H1 (cell line): Measurements from ENCODE around the gene DPEP1. TPM values are rescaled to one million over a fixed set of nuclear protein-coding genes. Genes with fewer than 3 reads are reported as not detected.

ENCODE experiments used
- CTCF ChIA-PET: fragments of 300-600 bp; sonication (Branson Sonifier 250); formaldehyde crosslinking; loops from one replicate; lab custom pipeline; 2021; ENCODE audit not compliant: partially characterized antibody; lab: Charles Lee
- POLR2A ChIA-PET: fragments of 300-600 bp; sonication (Branson Sonifier 250); formaldehyde crosslinking; loops from one replicate; lab custom pipeline; 2021; ENCODE audit warnings: inconsistent platforms; ENCODE audit not compliant: partially characterized antibody; lab: Charles Lee
- DNase-seq, 2 experiments: peaks; one replicate each; pipeline versions ENCODE4 v3.0.0 to v3.0.0-alpha.2; 2010 to 2022; ENCODE audit warnings: low spot score in 2 of 2, low read depth in 1 of 2, mixed read lengths in 1 of 2
- FAIRE-seq: peaks from 2 replicates; lab custom pipeline; 2011; peaks lifted over from hg19 to GRCh38; lab: Jason Lieb, UNC
- H2AFZ ChIP-seq: 2 replicates; pipeline ENCODE4 v1.8.1; 2012; ENCODE audit warnings: low read length, inconsistent platforms
- H2AK5ac ChIP-seq: 2 replicates; pipeline ENCODE4 v1.6.1; 2013; ENCODE audit warnings: low read depth, low read length
- H2BK120ac ChIP-seq: replicated peaks from 2 replicates; pipeline ENCODE3; 2013; ENCODE audit warnings: low read depth, low read length, inconsistent platforms
- H2BK12ac ChIP-seq: 2 replicates; pipeline ENCODE4 v1.6.1; 2013; ENCODE audit warnings: low read depth, low read length
- H2BK15ac ChIP-seq: 2 replicates; pipeline ENCODE4 v1.6.1; 2013; ENCODE audit warnings: low read length
- H2BK20ac ChIP-seq: 2 replicates; pipeline ENCODE4 v1.6.1; 2013; ENCODE audit warnings: low read length
- H2BK5ac ChIP-seq: 2 replicates; pipeline ENCODE4 v1.6.1; 2013; ENCODE audit warnings: low read depth, low read length
- H3K14ac ChIP-seq: 2 replicates; pipeline ENCODE4 v1.6.1; 2013; ENCODE audit warnings: inconsistent platforms; ENCODE audit not compliant: insufficient read length
- H3K18ac ChIP-seq: 2 replicates; pipeline ENCODE4 v1.6.1; 2013; ENCODE audit warnings: low read length; ENCODE audit errors: extremely low read depth
- H3K23ac ChIP-seq: 2 replicates; pipeline ENCODE4 v1.6.1; 2013; ENCODE audit warnings: inconsistent platforms; ENCODE audit not compliant: insufficient read length
- H3K23me2 ChIP-seq: 2 replicates; pipeline ENCODE4 v1.6.1; 2013; ENCODE audit warnings: low read depth, low read length
- H3K27ac ChIP-seq: 2 replicates; pipeline ENCODE4 v1.6.1; 2011; ENCODE audit warnings: low read depth, low read length, inconsistent platforms
- H3K27me3 ChIP-seq, 4 experiments: replicated peaks in 1 of 4; 1 replicate in 1 of 4; 2 replicates in 3 of 4; pipeline versions ENCODE4 v1.6.1 to v1.8.1; 2011 to 2013; ENCODE audit warnings: low read length in 3 of 4, mild to moderate bottlenecking in 3 of 4, inconsistent platforms in 2 of 4, mixed read lengths in 2 of 4, moderate library complexity in 1 of 4; ENCODE audit not compliant: control insufficient read depth in 3 of 4, insufficient read depth in 3 of 4; ENCODE audit errors: extremely low read depth in 1 of 4
- H3K36me3 ChIP-seq, 4 experiments: 2 replicates each; pipeline versions ENCODE4 v1.6.1 to v1.8.1; 2011 to 2013; ENCODE audit warnings: mild to moderate bottlenecking in 4 of 4, low read length in 3 of 4, moderate library complexity in 2 of 4, control low read depth in 1 of 4, inconsistent platforms in 1 of 4; ENCODE audit not compliant: insufficient read depth in 4 of 4, control insufficient read depth in 2 of 4
- H3K4ac ChIP-seq: replicated peaks from 2 replicates; pipeline ENCODE3; 2013; ENCODE audit warnings: low read length, low read depth, mixed read lengths, inconsistent platforms; ENCODE audit not compliant: insufficient read length
- H3K4me1 ChIP-seq, 4 experiments: replicated peaks in 1 of 4; 1 replicate in 1 of 4; 2 replicates in 3 of 4; pipeline versions ENCODE4 v1.6.1 to v1.8.1; 2011 to 2013; ENCODE audit warnings: low read length in 3 of 4, inconsistent platforms in 2 of 4, mixed read lengths in 1 of 4; ENCODE audit not compliant: insufficient read depth in 4 of 4, control insufficient read depth in 3 of 4
- H3K4me2 ChIP-seq, 2 experiments: 2 replicates each; pipeline versions ENCODE4 v1.6.1 to v1.8.1; 2011 to 2013; ENCODE audit warnings: low read depth in 2 of 2, low read length in 2 of 2, control low read depth in 1 of 2, inconsistent platforms in 1 of 2, mild to moderate bottlenecking in 1 of 2; ENCODE audit not compliant: insufficient read depth in 1 of 2
- H3K4me3 ChIP-seq, 4 experiments: fragments of 200-600, 300-600 bp in 1 of 4; sonication (generic), shearing (Covaris generic), sonication (Bioruptor Twin) in 1 of 4; 2 replicates each; pipeline versions ENCODE4 v1.5.1 to v1.8.1; 2011 to 2016; ENCODE audit warnings: low read length in 4 of 4, low read depth in 3 of 4, control low read depth in 2 of 4, inconsistent platforms in 2 of 4, mild to moderate bottlenecking in 2 of 4, mixed read lengths in 1 of 4, moderate library complexity in 1 of 4; ENCODE audit not compliant: insufficient read depth in 2 of 4; ENCODE audit errors: extremely low read depth in 1 of 4
- H3K56ac ChIP-seq: replicated peaks from 2 replicates; pipeline ENCODE3; 2013; ENCODE audit warnings: low read depth, mild to moderate bottlenecking, mixed read lengths, low read length, inconsistent platforms; ENCODE audit not compliant: insufficient read length
- H3K79me1 ChIP-seq: 2 replicates; pipeline ENCODE4 v1.6.1; 2013; ENCODE audit warnings: low read depth, low read length, control low read depth
- H3K79me2 ChIP-seq, 2 experiments: 2 replicates each; pipeline versions ENCODE4 v1.6.1 to v1.8.1; 2012 to 2013; ENCODE audit warnings: low read length in 2 of 2, mild to moderate bottlenecking in 2 of 2, inconsistent platforms in 1 of 2; ENCODE audit not compliant: insufficient read depth in 2 of 2, control insufficient read depth in 1 of 2
- H3K9ac ChIP-seq, 4 experiments: replicated peaks in 1 of 4; 1 replicate in 1 of 4; 2 replicates in 3 of 4; pipeline versions ENCODE4 v1.6.1 to v1.8.1; 2011 to 2013; ENCODE audit warnings: low read depth in 3 of 4, low read length in 3 of 4, control low read depth in 2 of 4, mild to moderate bottlenecking in 2 of 4, moderate library complexity in 2 of 4, inconsistent platforms in 1 of 4; ENCODE audit errors: extremely low read depth in 1 of 4
- H3K9me3 ChIP-seq, 2 experiments: 2 replicates each; pipeline versions ENCODE4 v1.6.1 to v1.8.1; 2012 to 2013; ENCODE audit warnings: mild to moderate bottlenecking in 2 of 2, moderate library complexity in 2 of 2, control low read depth in 1 of 2, inconsistent platforms in 1 of 2, low read depth in 1 of 2, low read length in 1 of 2, mixed read lengths in 1 of 2; ENCODE audit not compliant: insufficient read depth in 2 of 2
- H4K20me1 ChIP-seq, 2 experiments: replicated peaks in 1 of 2; 2 replicates each; pipeline versions ENCODE3 to v1.8.1; 2011 to 2013; ENCODE audit warnings: inconsistent platforms in 2 of 2, low read length in 2 of 2, mild to moderate bottlenecking in 1 of 2; ENCODE audit not compliant: insufficient read depth in 2 of 2, control insufficient read depth in 1 of 2
- H4K5ac ChIP-seq: 2 replicates; pipeline ENCODE4 v1.6.1; 2013; ENCODE audit warnings: low read length, low read depth, mixed read lengths, inconsistent platforms; ENCODE audit not compliant: insufficient read length
- H4K8ac ChIP-seq: 2 replicates; pipeline ENCODE4 v1.8.0; 2013; ENCODE audit warnings: mild to moderate bottlenecking, moderate library complexity, low read length, inconsistent platforms; ENCODE audit not compliant: insufficient read depth; ENCODE audit errors: extremely low read depth
- H4K91ac ChIP-seq: replicated peaks from 2 replicates; pipeline ENCODE3; 2013; ENCODE audit warnings: low read length, mixed read lengths, inconsistent platforms; ENCODE audit not compliant: insufficient read length
- BCL11A ChIP-seq, 2 experiments: IDR thresholded peaks; one replicate each; pipeline ENCODE4 v1.6.1; 2011; ENCODE audit warnings: low read depth in 2 of 2, low read length in 2 of 2, mild to moderate bottlenecking in 2 of 2
- CBX5 ChIP-seq: fragments of 300-800, 300-1000 bp; sonication (generic); IDR thresholded peaks from 2 replicates; pipeline ENCODE4 v1.7.1; 2016; ENCODE audit warnings: antibody characterized with exemption, low read length, low read depth
- CEBPB ChIP-seq: IDR thresholded peaks from 2 replicates; pipeline ENCODE4 v1.6.1; 2012; ENCODE audit warnings: low read depth, low read length
- CHD1 ChIP-seq: IDR thresholded peaks from 2 replicates; pipeline ENCODE4 v1.6.1; 2012; ENCODE audit warnings: low read depth, low read length, improper control_type of control experiment
- EP300 ChIP-seq, 2 experiments: IDR thresholded peaks; 1 replicate in 1 of 2; 2 replicates in 1 of 2; pipeline ENCODE4 v1.6.1; 2011 to 2012; ENCODE audit warnings: low read depth in 2 of 2, low read length in 2 of 2, mild to moderate bottlenecking in 2 of 2, borderline replicate concordance in 1 of 2, inconsistent platforms in 1 of 2, moderate library complexity in 1 of 2
- RXRA ChIP-seq: IDR thresholded peaks from 2 replicates; pipeline ENCODE4 v1.6.1; 2011; ENCODE audit warnings: low read depth, mild to moderate bottlenecking, low read length, moderate library complexity; ENCODE audit not compliant: insufficient read depth
- SIRT6 ChIP-seq: IDR thresholded peaks from one replicate; pipeline ENCODE4 v1.7.1; 2012; ENCODE audit warnings: low read length, inconsistent platforms
- SP4 ChIP-seq: IDR thresholded peaks from 2 replicates; pipeline ENCODE4 v1.6.1; 2012; ENCODE audit warnings: low read length, inconsistent platforms
- WGBS, 2 experiments: shearing (Covaris generic) in 1 of 2; methylation state at CpG; one replicate each; pipeline versions ENCODE4 v1.1.6 to v1.1.7; 2013 to 2015; ENCODE audit warnings: low lambda C conversion rate in 2 of 2, mixed read lengths in 2 of 2, inconsistent platforms in 1 of 2, low coverage in 1 of 2, missing lambda C conversion rate in 1 of 2; ENCODE audit not compliant: insufficient replicate concordance in 2 of 2, insufficient coverage in 1 of 2, insufficient read length in 1 of 2; ENCODE audit errors: extremely low coverage in 1 of 2, missing lambda C conversion rate in 1 of 2; 5-methylcytosine and 5-hydroxymethylcytosine counted together
- polyA plus RNA-seq, 7 experiments: library from polyadenylated mRNA; depleted of rRNA in 3 of 7; stranded (reverse) in 5 of 7; unstranded in 2 of 7; fragments of >200 nt in 5 of 7; fragments of 200-250 nt in 2 of 7; gene quantifications; 1 replicate in 5 of 7; 2 replicates in 1 of 7; 4 replicates in 1 of 7; pipeline versions ENCODE4 v1.2.1 to v1.2.3, GENCODE V29; 2011 to 2013; ENCODE audit warnings: missing spikeins in 2 of 7, mixed read lengths in 2 of 7
- total RNA-seq: library from RNA; stranded (reverse); fragmentation: NEBNext Ultra II Directional; extraction: Animal tissue kit (Norgen Biotek cat#: 25700); gene quantifications from 2 replicates; pipeline ENCODE4 v1.2.1, GENCODE V29; 2021
- TF ChIP-seq, protein P1 (sequence below): IDR thresholded peaks from 2 replicates; pipeline ENCODE4 v1.6.1; 2012; ENCODE audit warnings: inconsistent platforms
- TF ChIP-seq, protein P2 (sequence below), 3 experiments: IDR thresholded peaks; 1 replicate in 2 of 3; 2 replicates in 1 of 3; pipeline versions ENCODE4 v1.5.1 to v1.6.1; 2011; ENCODE audit warnings: low read length in 3 of 3, mild to moderate bottlenecking in 3 of 3, inconsistent platforms in 2 of 3, low read depth in 1 of 3, moderate library complexity in 1 of 3; ENCODE audit not compliant: insufficient read depth in 1 of 3; ENCODE audit errors: control extremely low read depth in 1 of 3
- TF ChIP-seq, protein P3 (sequence below): IDR thresholded peaks from 2 replicates; pipeline ENCODE4 v1.6.1; 2012; ENCODE audit warnings: inconsistent platforms

The DPEP1 gene
- total and polyA plus RNA-seq, 2 of the 8 experiments (the other 6 are each of a cell fraction or from before 2014, with no cell fraction given), result 2.8 to 3.1 TPM

DNA sequence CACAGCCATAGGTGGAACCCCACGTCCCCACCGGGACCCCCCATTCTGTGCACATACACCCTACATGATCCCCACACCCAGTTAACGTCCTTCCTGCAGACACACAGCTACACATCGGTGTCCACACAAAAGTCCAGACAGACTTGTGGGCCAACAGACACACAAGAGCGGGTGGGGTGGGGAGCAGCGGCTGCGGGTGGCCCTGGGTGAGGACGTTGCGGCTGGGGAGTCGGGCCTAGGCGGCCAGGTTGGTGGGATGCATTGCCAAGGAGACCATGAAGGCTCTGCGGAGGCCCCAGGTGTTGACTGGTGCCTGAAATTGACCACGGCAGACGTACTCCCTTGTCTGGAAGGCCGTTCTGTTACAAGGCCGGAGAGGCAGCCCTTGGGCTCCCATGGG, 8.7 kb upstream of the DPEP1 start:
- no peaks in the 10 kb centered on the region for H3K36me3 ChIP-seq
- H3K14ac ChIP-seq, result no peak overlapping the region
- H3K9me3 ChIP-seq, result no peaks in the 10 kb centered on the region
- 90% methylated on average over 10 of the region's 16 CpGs; no CpG with 5 or more reads in 1 of the 2 experiments for WGBS, 2 experiments
- no peak overlapping the region for H2BK120ac ChIP-seq
- no peaks in the 10 kb centered on the region for H3K79me1 ChIP-seq
- peaks cover 0 to 6% of the 10 kb centered on the region in 2 experiments for H4K20me1 ChIP-seq
- no peak overlapping the region for H3K23ac ChIP-seq
- H2BK20ac ChIP-seq, result no peak overlapping the region
- no peak overlapping the region for H3K27ac ChIP-seq
- no peak overlapping the region for H2BK12ac ChIP-seq
- POLR2A ChIA-PET, result no interaction called here
- H4K91ac ChIP-seq, result no peak overlapping the region
- H3K4me2 ChIP-seq, result no peak overlapping the region
- H2BK5ac ChIP-seq, result no peak overlapping the region
- no peak overlapping the region; the same call in 1 of the 2 replicates for H4K8ac ChIP-seq
- H2AK5ac ChIP-seq, result no peak overlapping the region
- H3K56ac ChIP-seq, result no peak overlapping the region
- H2AFZ ChIP-seq, result no peak overlapping the region
- H3K9ac ChIP-seq, result no peak overlapping the region
- H3K27me3 ChIP-seq, result no peaks in the 10 kb centered on the region; a peak in 1 of 7 replicates
- peaks cover 2% of the 10 kb centered on the region for H3K23me2 ChIP-seq
- no peak overlapping the region for H3K4me3 ChIP-seq
- CTCF ChIA-PET, result interaction anchor here (1.3 kb wide), 1 partner anchor 37 kb away, joined by 3 read pairs; no protein-coding TSS in a partner anchor
- H3K18ac ChIP-seq, result no peak overlapping the region
- DNase-seq (no peak), FAIRE-seq (no peak)
- H3K79me2 ChIP-seq, result no peaks in the 10 kb centered on the region
- H3K4me1 ChIP-seq, result peaks cover 0 to 11% (median 9%) of the 10 kb centered on the region in 4 experiments; a peak in 5 of 7 replicates
- H3K4ac ChIP-seq, result no peak overlapping the region
- no peak overlapping the region for H2BK15ac ChIP-seq
- H4K5ac ChIP-seq, result no peak overlapping the region
- no peak for TF ChIP-seq BCL11A (IDR thresholded peaks at IDR 0.05; ENCODE audit: low read depth in 2 of 2, low read length in 2 of 2)
- no peak for TF ChIP-seq SP4
- no peak for TF ChIP-seq EP300 (IDR thresholded peaks at IDR 0.05; ENCODE audit: borderline replicate concordance in 1 of 2, low read depth in 2 of 2, low read length in 2 of 2)
- no peak for TF ChIP-seq CHD1
- TF ChIP-seq, protein P1, sequence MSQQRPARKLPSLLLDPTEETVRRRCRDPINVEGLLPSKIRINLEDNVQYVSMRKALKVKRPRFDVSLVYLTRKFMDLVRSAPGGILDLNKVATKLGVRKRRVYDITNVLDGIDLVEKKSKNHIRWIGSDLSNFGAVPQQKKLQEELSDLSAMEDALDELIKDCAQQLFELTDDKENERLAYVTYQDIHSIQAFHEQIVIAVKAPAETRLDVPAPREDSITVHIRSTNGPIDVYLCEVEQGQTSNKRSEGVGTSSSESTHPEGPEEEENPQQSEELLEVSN, result no peak
- no peak for TF ChIP-seq CEBPB
- no peak for TF ChIP-seq CBX5
- TF ChIP-seq, protein P2, sequence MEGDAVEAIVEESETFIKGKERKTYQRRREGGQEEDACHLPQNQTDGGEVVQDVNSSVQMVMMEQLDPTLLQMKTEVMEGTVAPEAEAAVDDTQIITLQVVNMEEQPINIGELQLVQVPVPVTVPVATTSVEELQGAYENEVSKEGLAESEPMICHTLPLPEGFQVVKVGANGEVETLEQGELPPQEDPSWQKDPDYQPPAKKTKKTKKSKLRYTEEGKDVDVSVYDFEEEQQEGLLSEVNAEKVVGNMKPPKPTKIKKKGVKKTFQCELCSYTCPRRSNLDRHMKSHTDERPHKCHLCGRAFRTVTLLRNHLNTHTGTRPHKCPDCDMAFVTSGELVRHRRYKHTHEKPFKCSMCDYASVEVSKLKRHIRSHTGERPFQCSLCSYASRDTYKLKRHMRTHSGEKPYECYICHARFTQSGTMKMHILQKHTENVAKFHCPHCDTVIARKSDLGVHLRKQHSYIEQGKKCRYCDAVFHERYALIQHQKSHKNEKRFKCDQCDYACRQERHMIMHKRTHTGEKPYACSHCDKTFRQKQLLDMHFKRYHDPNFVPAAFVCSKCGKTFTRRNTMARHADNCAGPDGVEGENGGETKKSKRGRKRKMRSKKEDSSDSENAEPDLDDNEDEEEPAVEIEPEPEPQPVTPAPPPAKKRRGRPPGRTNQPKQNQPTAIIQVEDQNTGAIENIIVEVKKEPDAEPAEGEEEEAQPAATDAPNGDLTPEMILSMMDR (IDR thresholded peaks at IDR 0.05; ENCODE audit: control extremely low read depth in 1 of 3, insufficient read depth in 1 of 3, low read depth in 1 of 3, low read length in 3 of 3), result no peak
- TF ChIP-seq SIRT6, result no peak
- no peak for TF ChIP-seq RXRA
- TF ChIP-seq, protein P3, sequence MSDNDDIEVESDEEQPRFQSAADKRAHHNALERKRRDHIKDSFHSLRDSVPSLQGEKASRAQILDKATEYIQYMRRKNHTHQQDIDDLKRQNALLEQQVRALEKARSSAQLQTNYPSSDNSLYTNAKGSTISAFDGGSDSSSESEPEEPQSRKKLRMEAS, result no peak
